ENCODE measurements around the gene KCND3.

DNA sequence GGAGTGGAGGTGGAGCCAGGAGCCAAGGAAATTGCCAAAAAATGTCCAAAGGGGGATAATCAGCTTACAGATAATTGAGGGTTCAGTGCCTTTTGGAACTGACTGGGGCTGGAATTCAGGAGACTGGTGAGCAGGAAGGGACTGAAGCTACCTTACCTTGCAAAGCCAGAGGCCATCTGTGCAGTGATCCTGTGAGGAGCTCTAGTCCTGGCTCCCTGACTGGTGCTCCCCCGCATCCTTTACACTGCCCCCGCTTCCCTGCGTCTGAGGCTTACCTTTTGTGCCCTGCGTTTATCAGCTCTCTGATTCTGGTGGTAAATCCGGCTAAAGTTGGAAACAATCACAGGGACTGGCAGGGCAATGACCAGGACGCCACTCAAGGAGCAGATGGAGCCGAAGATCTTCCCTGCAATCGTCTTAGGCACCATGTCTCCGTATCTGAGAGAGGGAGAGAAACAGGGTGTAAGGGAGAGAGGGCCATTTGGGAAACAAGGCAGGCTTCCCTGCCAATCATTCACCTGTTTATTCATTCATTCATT is 202.7 kb downstream of the KCND3 start:
- TF ChIP-seq POLR2AphosphoS5 (IDR thresholded peaks at IDR 0.05; ENCODE audit: borderline replicate concordance, low read depth, low read length) (no peak), EZH2 (IDR thresholded peaks at IDR 0.05) (no peak), FOXP2 (optimal IDR thresholded peaks at IDR 0.05; ENCODE audit: control extremely low read depth, extremely low read length, insufficient read depth) (no peak)

Data from SK-N-MC (cell line).